ENCODE measurements around the gene KRTAP12-2. TPM values are rescaled to one million over a fixed set of nuclear protein-coding genes. Genes with fewer than 3 reads are reported as not detected.

KRTAP12-2 gene
- total RNA-seq, 1 experiment from 2014 or later: not detected

DNA sequence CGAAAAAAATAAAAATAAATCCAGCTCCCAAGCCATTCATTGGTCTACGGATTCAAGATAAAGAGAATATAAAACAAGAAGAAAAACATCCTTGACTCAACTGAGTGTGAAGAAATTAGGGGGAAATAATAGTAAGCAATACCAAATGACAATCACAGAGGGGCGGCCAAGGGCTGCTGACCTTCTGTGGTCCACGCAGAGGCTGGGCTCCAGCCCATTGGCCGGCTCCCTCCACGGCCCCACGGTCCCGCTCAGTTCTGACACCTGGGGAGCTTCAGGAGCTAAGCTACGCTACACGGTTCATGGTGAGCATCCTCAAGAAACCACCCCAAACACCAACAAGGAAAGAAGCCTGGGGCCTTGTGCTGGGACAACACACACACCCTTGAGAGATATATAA, 29.8 kb upstream of the KRTAP12-2 start:
- BruUV-seq (replicated peaks): no TSS peak
- Mint-ChIP-seq H3K27ac (ENCODE audit: unreplicated experiment) (no peak overlapping the region), H3K9me3 (ENCODE audit: low read depth, unreplicated experiment) (peaks cover 2% of the 10 kb centered on the region), H3K36me3 (ENCODE audit: insufficient read depth, unreplicated experiment) (no peaks in the 10 kb centered on the region), H3K4me3 (ENCODE audit: low read depth, unreplicated experiment) (no peak overlapping the region), H3K4me1 (ENCODE audit: low read depth, unreplicated experiment) (peaks cover 14% of the 10 kb centered on the region), H3K27me3 (ENCODE audit: unreplicated experiment) (peaks cover 88% of the 10 kb centered on the region)
- DNase-seq: no peak
- CTCF ChIA-PET: no interaction called here
- TF ChIP-seq, protein P1, sequence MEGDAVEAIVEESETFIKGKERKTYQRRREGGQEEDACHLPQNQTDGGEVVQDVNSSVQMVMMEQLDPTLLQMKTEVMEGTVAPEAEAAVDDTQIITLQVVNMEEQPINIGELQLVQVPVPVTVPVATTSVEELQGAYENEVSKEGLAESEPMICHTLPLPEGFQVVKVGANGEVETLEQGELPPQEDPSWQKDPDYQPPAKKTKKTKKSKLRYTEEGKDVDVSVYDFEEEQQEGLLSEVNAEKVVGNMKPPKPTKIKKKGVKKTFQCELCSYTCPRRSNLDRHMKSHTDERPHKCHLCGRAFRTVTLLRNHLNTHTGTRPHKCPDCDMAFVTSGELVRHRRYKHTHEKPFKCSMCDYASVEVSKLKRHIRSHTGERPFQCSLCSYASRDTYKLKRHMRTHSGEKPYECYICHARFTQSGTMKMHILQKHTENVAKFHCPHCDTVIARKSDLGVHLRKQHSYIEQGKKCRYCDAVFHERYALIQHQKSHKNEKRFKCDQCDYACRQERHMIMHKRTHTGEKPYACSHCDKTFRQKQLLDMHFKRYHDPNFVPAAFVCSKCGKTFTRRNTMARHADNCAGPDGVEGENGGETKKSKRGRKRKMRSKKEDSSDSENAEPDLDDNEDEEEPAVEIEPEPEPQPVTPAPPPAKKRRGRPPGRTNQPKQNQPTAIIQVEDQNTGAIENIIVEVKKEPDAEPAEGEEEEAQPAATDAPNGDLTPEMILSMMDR (IDR thresholded peaks at IDR 0.05; ENCODE audit: unreplicated experiment): no peak
- intact Hi-C loops (cut with micrococcal nuclease; ENCODE audit: unreplicated experiment): no loop called here

DNA sequence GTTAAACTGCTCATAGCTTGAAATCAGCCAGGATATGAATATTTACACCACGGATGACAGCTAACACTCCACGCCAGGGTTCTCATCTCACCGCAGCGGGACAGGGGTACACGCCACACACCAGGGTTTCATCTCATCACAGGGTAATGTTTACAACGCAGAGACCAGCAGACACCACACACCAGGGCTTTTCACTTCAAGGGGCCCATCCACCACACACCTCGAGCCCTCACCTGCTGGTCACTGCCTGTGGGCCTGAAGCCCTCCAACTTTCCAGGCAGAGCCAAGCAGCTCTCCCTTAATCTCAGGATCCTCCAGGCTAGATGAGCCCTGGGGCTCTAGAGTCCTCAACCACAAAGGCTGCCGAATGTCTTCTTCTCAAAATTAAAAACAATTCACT, 28.9 kb upstream of the KRTAP12-2 start:
- no TSS peak for BruUV-seq (replicated peaks)
- H3K4me3 Mint-ChIP-seq (ENCODE audit: low read depth, unreplicated experiment): no peak overlapping the region
- H3K27ac Mint-ChIP-seq (ENCODE audit: unreplicated experiment): no peak overlapping the region
- intact Hi-C loops (cut with micrococcal nuclease; ENCODE audit: unreplicated experiment): no loop called here
- TF ChIP-seq, protein P1 (IDR thresholded peaks at IDR 0.05; ENCODE audit: unreplicated experiment): no peak
- H3K4me1 Mint-ChIP-seq (ENCODE audit: low read depth, unreplicated experiment): peaks cover 14% of the 10 kb centered on the region
- H3K9me3 Mint-ChIP-seq (ENCODE audit: low read depth, unreplicated experiment): peaks cover 2% of the 10 kb centered on the region
- CTCF ChIA-PET: no interaction called here
- peaks cover 88% of the 10 kb centered on the region for H3K27me3 Mint-ChIP-seq (ENCODE audit: unreplicated experiment)
- no peak for DNase-seq
- H3K36me3 Mint-ChIP-seq (ENCODE audit: insufficient read depth, unreplicated experiment): no peaks in the 10 kb centered on the region

DNA sequence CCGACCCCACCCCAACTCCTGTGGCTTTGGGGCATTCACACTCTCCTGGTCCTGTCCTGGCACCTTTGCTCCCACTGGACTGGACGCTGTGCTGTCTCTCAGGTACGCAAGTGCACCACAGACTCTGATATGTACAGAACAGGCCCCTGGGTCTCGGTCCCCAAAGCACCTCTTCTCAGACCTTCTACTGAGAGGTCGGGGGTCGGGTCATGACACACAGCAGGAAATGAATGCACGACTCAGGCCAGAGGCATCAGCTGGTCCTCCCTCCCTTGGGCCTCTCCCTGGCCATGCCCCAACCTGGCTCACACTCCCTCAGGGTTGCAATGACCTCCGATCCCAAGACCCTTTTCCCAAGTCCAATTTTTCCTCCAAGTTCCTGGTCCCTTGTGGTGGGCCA, 28.5 kb upstream of the KRTAP12-2 start:
- Mint-ChIP-seq H3K4me1 (ENCODE audit: low read depth, unreplicated experiment) (peaks cover 14% of the 10 kb centered on the region), H3K36me3 (ENCODE audit: insufficient read depth, unreplicated experiment) (no peaks in the 10 kb centered on the region), H3K27me3 (ENCODE audit: unreplicated experiment) (peaks cover 88% of the 10 kb centered on the region), H3K9me3 (ENCODE audit: low read depth, unreplicated experiment) (peaks cover 2% of the 10 kb centered on the region), H3K27ac (ENCODE audit: unreplicated experiment) (no peak overlapping the region), H3K4me3 (ENCODE audit: low read depth, unreplicated experiment) (no peak overlapping the region)
- TF ChIP-seq, protein P1 (IDR thresholded peaks at IDR 0.05; ENCODE audit: unreplicated experiment): no peak
- no peak for DNase-seq
- intact Hi-C loops (cut with micrococcal nuclease; ENCODE audit: unreplicated experiment): no loop called here
- BruUV-seq (replicated peaks): no TSS peak
- CTCF ChIA-PET: no interaction called here

DNA sequence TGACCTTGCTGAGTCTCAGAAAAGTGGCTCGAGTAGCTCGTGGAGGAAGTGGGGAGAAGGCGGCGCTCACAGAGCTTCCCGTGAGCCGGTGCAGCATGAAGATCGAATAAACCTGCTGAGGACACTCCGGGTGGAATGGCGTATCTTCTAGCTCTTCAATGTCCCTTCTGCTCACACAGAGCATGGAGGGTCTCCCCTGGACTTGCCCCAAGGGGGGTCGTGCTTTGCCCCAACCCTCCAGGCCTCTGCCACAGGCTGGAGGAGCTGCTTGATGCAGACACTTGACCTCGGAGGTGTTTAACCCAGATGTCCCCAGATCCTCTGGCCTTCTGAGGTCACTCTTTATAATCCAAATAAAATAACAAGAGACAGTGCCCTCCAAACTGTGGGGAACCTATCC, 28.0 kb upstream of the KRTAP12-2 start:
- DNase-seq: no peak
- CTCF ChIA-PET: interaction anchor here (0.5 kb wide), 1 partner anchor 593 kb away, joined by 4 read pairs; the partner anchor contains the start of gene POFUT2
- Mint-ChIP-seq H3K9me3 (ENCODE audit: low read depth, unreplicated experiment) (peaks cover 2% of the 10 kb centered on the region), H3K4me3 (ENCODE audit: low read depth, unreplicated experiment) (no peak overlapping the region), H3K4me1 (ENCODE audit: low read depth, unreplicated experiment) (peaks cover 14% of the 10 kb centered on the region), H3K36me3 (ENCODE audit: insufficient read depth, unreplicated experiment) (no peaks in the 10 kb centered on the region), H3K27me3 (ENCODE audit: unreplicated experiment) (peaks cover 88% of the 10 kb centered on the region), H3K27ac (ENCODE audit: unreplicated experiment) (no peak overlapping the region)
- no TSS peak for BruUV-seq (replicated peaks)
- TF ChIP-seq, protein P1 (IDR thresholded peaks at IDR 0.05; ENCODE audit: unreplicated experiment): no peak
- intact Hi-C loops (cut with micrococcal nuclease; ENCODE audit: unreplicated experiment): no loop called here
